B cell (primary cell): Measurements from ENCODE around the gene TENT4A. TPM values are rescaled to one million over a fixed set of nuclear protein-coding genes. Genes with fewer than 3 reads are reported as not detected.

Experiments used
- ATAC-seq: fragments of 200-7000 bp; cut with Tn5 transposase; one replicate; pipeline ENCODE4 v1.10.0; 2021; ENCODE audit warnings: low read depth, mild to moderate bottlenecking, moderate number of reproducible peaks, moderate library complexity
- CTCF ChIA-PET: fragments of 350-600 bp; sonication (Branson Sonifier 250); formaldehyde crosslinking; loops from one replicate; lab custom pipeline; 2021; ENCODE audit warnings: antibody characterized with exemption, inconsistent platforms; lab: Charles Lee
- POLR2A ChIA-PET: fragments of 350-600 bp; sonication (Branson Sonifier 250); formaldehyde crosslinking; loops from one replicate; lab custom pipeline; 2021; ENCODE audit warnings: antibody characterized with exemption; lab: Charles Lee
- DNase-seq: peaks from one replicate; pipeline ENCODE4 v3.0.0; 2013
- H2AFZ ChIP-seq: 2 replicates; pipeline ENCODE4 v1.6.1; 2012; ENCODE audit warnings: mild to moderate bottlenecking, low read depth, low read length; ENCODE audit not compliant: insufficient read depth, poor library complexity, severe bottlenecking
- H3K27ac ChIP-seq, 2 donors: 1 replicate in 1 of 2; 2 replicates in 1 of 2; pipeline ENCODE4 v1.5.1; 2012 to 2013; ENCODE audit warnings: low read length in 2 of 2, mild to moderate bottlenecking in 2 of 2, moderate library complexity in 1 of 2
- H3K27me3 ChIP-seq, 4 experiments: fragments of 200-600 bp in 1 of 4; sonication (generic) in 1 of 4; replicated peaks in 1 of 4; 1 replicate in 2 of 4; 2 replicates in 2 of 4; pipeline versions ENCODE4 v1.6.1 to v1.7.0; 2013 to 2016; ENCODE audit warnings: low read length in 3 of 4, mild to moderate bottlenecking in 2 of 4, mixed read lengths in 1 of 4, moderate library complexity in 1 of 4; ENCODE audit not compliant: insufficient read depth in 4 of 4, control insufficient read depth in 3 of 4; ENCODE audit errors: control extremely low read depth in 1 of 4
- H3K36me3 ChIP-seq, 2 experiments: replicated peaks in 1 of 2; 1 replicate in 1 of 2; 2 replicates in 1 of 2; pipeline versions ENCODE4 v1.6.1 to v1.7.1; 2013; ENCODE audit warnings: low read length in 1 of 2; ENCODE audit not compliant: insufficient read depth in 2 of 2, control insufficient read depth in 1 of 2; ENCODE audit errors: control extremely low read depth in 1 of 2, extremely low read depth in 1 of 2
- H3K4me1 ChIP-seq, 2 donors: fragments of 200-600 bp in 1 of 2; sonication (generic) in 1 of 2; 1 replicate in 1 of 2; 2 replicates in 1 of 2; pipeline versions ENCODE4 v1.5.1 to v1.6.1; 2013 to 2017; ENCODE audit warnings: low read length in 2 of 2; ENCODE audit not compliant: control insufficient read depth in 2 of 2, insufficient read depth in 2 of 2
- H3K4me2 ChIP-seq: replicated peaks from 2 replicates; pipeline ENCODE3; 2012; ENCODE audit warnings: mild to moderate bottlenecking, low read depth, low read length; ENCODE audit not compliant: poor library complexity, severe bottlenecking
- H3K4me3 ChIP-seq, 5 experiments: fragments of 200-600 bp in 1 of 5; sonication (generic) in 1 of 5; 1 replicate in 3 of 5; 2 replicates in 2 of 5; pipeline versions ENCODE4 v1.5.1 to v1.7.0; 2011 to 2016; ENCODE audit warnings: low read length in 4 of 5, mild to moderate bottlenecking in 4 of 5, low read depth in 2 of 5, control low read depth in 1 of 5, moderate library complexity in 1 of 5; ENCODE audit not compliant: insufficient read depth in 1 of 5; ENCODE audit errors: control extremely low read depth in 1 of 5, extremely low read depth in 1 of 5
- H3K79me2 ChIP-seq: fragments of 200-600 bp; sonication (generic); one replicate; pipeline ENCODE4 v1.6.0; 2016; ENCODE audit warnings: low read length; ENCODE audit not compliant: control insufficient read depth, insufficient read depth
- H3K9ac ChIP-seq: fragments of 200-600 bp; sonication (generic); 2 replicates; pipeline ENCODE4 v1.6.1; 2017; ENCODE audit warnings: mild to moderate bottlenecking, low read length, moderate library complexity
- H3K9me3 ChIP-seq, 3 donors: one replicate each; pipeline versions ENCODE4 v1.6.1 to v1.7.1; 2013; ENCODE audit warnings: low read length in 2 of 3; ENCODE audit not compliant: control insufficient read depth in 2 of 3, insufficient read depth in 1 of 3; ENCODE audit errors: control extremely low read depth in 1 of 3
- H4K20me1 ChIP-seq: 2 replicates; pipeline ENCODE4 v1.6.0; 2012; ENCODE audit warnings: mild to moderate bottlenecking, low read length; ENCODE audit not compliant: insufficient read depth, control insufficient read depth, poor library complexity, severe bottlenecking
- H3K27ac Mint-ChIP-seq: one replicate; pipeline ENCODE4 v1.8.0; 2021; ENCODE audit warnings: mixed read lengths
- H3K27me3 Mint-ChIP-seq: one replicate; pipeline ENCODE4 v1.8.0; 2021; ENCODE audit warnings: mixed read lengths
- H3K4me1 Mint-ChIP-seq: one replicate; pipeline ENCODE4 v1.8.0; 2021; ENCODE audit warnings: mixed read lengths
- H3K4me3 Mint-ChIP-seq: one replicate; pipeline ENCODE4 v1.8.0; 2021; ENCODE audit warnings: mixed read lengths
- H3K9me3 Mint-ChIP-seq: one replicate; pipeline ENCODE4 v1.8.0; 2022; ENCODE audit warnings: mixed read lengths; ENCODE audit not compliant: insufficient read depth
- EZH2 ChIP-seq: IDR thresholded peaks from 2 replicates; pipeline ENCODE4 v1.6.1; 2012; ENCODE audit warnings: borderline replicate concordance, low read depth, mild to moderate bottlenecking, moderate library complexity, low read length; ENCODE audit not compliant: insufficient read depth, poor library complexity, severe bottlenecking
- WGBS: methylation state at CpG from one replicate; pipeline ENCODE4 v1.1.5; 2013; ENCODE audit warnings: missing lambda C conversion rate; ENCODE audit not compliant: insufficient coverage; 5-methylcytosine and 5-hydroxymethylcytosine counted together
- intact Hi-C: fragments of 100-400 bp; cut with micrococcal nuclease; formaldehyde crosslinking; loops from one replicate; pipeline ENCODE4 v1.10.0; 2022
- polyA plus RNA-seq: library from polyadenylated mRNA; depleted of rRNA; stranded (reverse); fragments of >200 nt; gene quantifications from 2 replicates; pipeline ENCODE4 v1.2.3, GENCODE V29; 2012
- total RNA-seq, 2 donors: library from RNA; stranded (reverse); fragments of 120-200 nt in 1 of 2; gene quantifications; 1 replicate in 1 of 2; 2 replicates in 1 of 2; pipeline versions ENCODE4 v1.2.3 to v1.2.4, GENCODE V29; 2013 to 2022
- TF ChIP-seq, protein P1 (sequence below): fragments of 200-600 bp; IDR thresholded peaks from one replicate; pipeline ENCODE4 v1.8.0; 2022; ENCODE audit warnings: antibody characterized with exemption, mild to moderate bottlenecking

Gene TENT4A
- total and polyA plus RNA-seq, 2 donors (not counting 1 experiment from before 2014, with no cell fraction given), result 18.5 to 63.6 TPM

DNA sequence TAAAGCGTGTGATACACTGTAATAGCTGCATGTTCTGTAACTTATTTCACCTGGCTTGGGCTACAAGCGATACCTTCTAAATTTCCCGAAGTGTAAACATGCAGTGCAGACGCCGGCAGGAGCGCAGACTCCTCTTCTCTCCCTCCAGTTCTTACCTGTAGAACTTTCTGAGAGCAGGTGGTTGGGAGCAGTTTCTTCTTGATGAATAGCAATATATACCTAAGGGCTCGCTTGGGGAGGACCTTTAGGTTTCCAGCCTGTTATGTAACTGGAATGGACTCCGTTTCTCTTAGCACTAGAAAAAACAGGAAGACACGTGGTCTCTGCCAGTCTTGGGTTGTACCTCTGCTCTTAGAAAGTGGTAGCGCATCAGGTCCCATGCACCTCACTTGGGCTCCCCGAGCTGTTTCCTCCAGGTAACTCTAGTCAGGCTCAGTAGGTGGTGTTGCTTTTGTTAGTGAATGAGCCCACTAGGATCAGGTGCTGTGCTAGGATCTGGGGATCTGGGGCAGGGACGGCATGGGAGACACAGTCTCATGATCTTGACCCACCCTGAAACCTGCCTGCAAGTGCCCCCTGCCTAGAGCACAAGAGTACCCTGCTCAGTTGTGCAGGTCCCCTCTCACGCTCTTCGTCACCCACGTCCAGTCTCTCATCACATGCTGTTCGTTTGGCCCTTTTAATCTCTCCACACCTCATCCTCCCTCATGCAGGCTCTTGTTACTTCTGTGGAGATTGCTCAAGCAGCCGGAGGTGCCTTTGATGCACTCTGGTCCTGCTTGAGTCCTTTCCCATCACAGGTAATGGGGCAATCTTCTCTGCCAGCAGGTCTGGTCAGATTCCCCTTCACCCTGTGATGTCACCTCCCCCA, 2.8 kb downstream of the TENT4A start:
- POLR2A ChIA-PET, result interaction anchor here (1.1 kb wide), 1 partner anchor 15 kb away, joined by 3 read pairs; no protein-coding TSS in a partner anchor
- WGBS, result 56% methylated on average over 11 of the region's 17 CpGs
- Mint-ChIP-seq H3K4me3 (peak overlapping the region; percentile 90), H3K9me3 (no peaks in the 10 kb centered on the region), H3K27me3 (no peaks in the 10 kb centered on the region), H3K27ac (peak overlapping the region; percentile 79), H3K4me1 (peaks cover 66% of the 10 kb centered on the region)
- Histone ChIP-seq H3K9me3 (no peaks in the 10 kb centered on the region), H4K20me1 (peaks cover 55% of the 10 kb centered on the region), H3K79me2 (peaks cover 66% of the 10 kb centered on the region), H3K36me3 (peaks cover 0 to 8% of the 10 kb centered on the region in 2 experiments), H3K4me3 (peak overlapping the region; percentile 23 to 81 (median 56)), H3K4me2 (peak overlapping the region; percentile 75), H3K27ac (peak overlapping the region in 1 of 2 donors; percentile 3), H3K9ac (peak overlapping the region; percentile 52), H3K27me3 (no peaks in the 10 kb centered on the region), H3K4me1 (peaks cover 48 to 54% of the 10 kb centered on the region in 2 donors), H2AFZ (peak overlapping the region; percentile 46)
- CTCF ChIA-PET, result interaction anchor here (0.9 to 1.1 kb wide), 2 partner anchors 30 to 107 kb away, joined by 3 to 5 read pairs; no protein-coding TSS in a partner anchor
- ATAC-seq (no peak), DNase-seq (peak; percentile 41)
- TF ChIP-seq, protein P1, sequence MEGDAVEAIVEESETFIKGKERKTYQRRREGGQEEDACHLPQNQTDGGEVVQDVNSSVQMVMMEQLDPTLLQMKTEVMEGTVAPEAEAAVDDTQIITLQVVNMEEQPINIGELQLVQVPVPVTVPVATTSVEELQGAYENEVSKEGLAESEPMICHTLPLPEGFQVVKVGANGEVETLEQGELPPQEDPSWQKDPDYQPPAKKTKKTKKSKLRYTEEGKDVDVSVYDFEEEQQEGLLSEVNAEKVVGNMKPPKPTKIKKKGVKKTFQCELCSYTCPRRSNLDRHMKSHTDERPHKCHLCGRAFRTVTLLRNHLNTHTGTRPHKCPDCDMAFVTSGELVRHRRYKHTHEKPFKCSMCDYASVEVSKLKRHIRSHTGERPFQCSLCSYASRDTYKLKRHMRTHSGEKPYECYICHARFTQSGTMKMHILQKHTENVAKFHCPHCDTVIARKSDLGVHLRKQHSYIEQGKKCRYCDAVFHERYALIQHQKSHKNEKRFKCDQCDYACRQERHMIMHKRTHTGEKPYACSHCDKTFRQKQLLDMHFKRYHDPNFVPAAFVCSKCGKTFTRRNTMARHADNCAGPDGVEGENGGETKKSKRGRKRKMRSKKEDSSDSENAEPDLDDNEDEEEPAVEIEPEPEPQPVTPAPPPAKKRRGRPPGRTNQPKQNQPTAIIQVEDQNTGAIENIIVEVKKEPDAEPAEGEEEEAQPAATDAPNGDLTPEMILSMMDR, result no peak
- no peak for TF ChIP-seq EZH2
- intact Hi-C loops, result loop anchor here (10.0 kb wide), 1 partner anchor 1221 kb away; no protein-coding TSS in a partner anchor
